A549 (cell line): ENCODE measurements around the gene CUL9. TPM values are rescaled to one million over a fixed set of nuclear protein-coding genes. Genes with fewer than 3 reads are reported as not detected.

Experiments
- ATAC-seq, 2 experiments: fragments of 200-7000 bp in 1 of 2; fragments of >200 bp in 1 of 2; cut with Nextera tagmentation in 1 of 2; cut with Tn5 transposase in 1 of 2; 3 replicates each; pipeline versions ENCODE4 v1.8.0 to v1.9.1; 2018 to 2020; ENCODE audit warnings: mild to moderate bottlenecking in 1 of 2, moderate library complexity in 1 of 2
- CTCF ChIA-PET: fragments of 300-600 bp; sonication (Branson Sonifier 250); formaldehyde crosslinking; extraction: SDS; loops from one replicate; lab custom pipeline; 2021; ENCODE audit warnings: antibody characterized with exemption, inconsistent platforms; lab: Yijun Ruan, JAX
- POLR2A ChIA-PET: fragments of 350-600 bp; formaldehyde crosslinking; extraction: SDS; loops from one replicate; lab custom pipeline; 2021; ENCODE audit warnings: antibody characterized with exemption, inconsistent platforms; lab: Yijun Ruan, JAX
- DNase-seq, 2 experiments: peaks; one replicate each; pipeline versions ENCODE4 v3.0.0 to v3.0.0-alpha.2; 2011 to 2016; ENCODE audit warnings: low read depth in 1 of 2, low spot score in 1 of 2
- FAIRE-seq: peaks from 2 replicates; lab custom pipeline; 2011; peaks lifted over from hg19 to GRCh38; lab: Jason Lieb, UNC
- H3K27ac ChIP-seq, 2 experiments: fragments of >200 bp; sonication (Bioruptor Twin); formaldehyde crosslinking; 3 replicates each; pipeline ENCODE4 v1.5.1; 2016 to 2017
- H3K4me1 ChIP-seq: fragments of >200 bp; sonication (Bioruptor Twin); formaldehyde crosslinking; 3 replicates; pipeline ENCODE4 v1.6.1; 2016
- H3K4me2 ChIP-seq: fragments of >200 bp; sonication (Bioruptor Twin); formaldehyde crosslinking; 3 replicates; pipeline ENCODE4 v1.6.1; 2016
- H3K4me3 ChIP-seq: fragments of >200 bp; sonication (Bioruptor Twin); formaldehyde crosslinking; 3 replicates; pipeline ENCODE4 v1.5.1; 2016
- H3K9me3 ChIP-seq: fragments of >200 bp; sonication (Bioruptor Twin); formaldehyde crosslinking; 3 replicates; pipeline ENCODE4 v1.6.1; 2016
- BHLHE40 ChIP-seq: IDR thresholded peaks from 2 replicates; pipeline ENCODE4 v1.6.1; 2012; ENCODE audit warnings: low read depth, low read length, inconsistent platforms
- CBX8 ChIP-seq: fragments of 200-600 bp; sonication (generic); IDR thresholded peaks from 2 replicates; pipeline ENCODE4 v1.6.1; 2016
- CEBPB ChIP-seq, 2 experiments: fragments of >200 bp in 1 of 2; sonication (Bioruptor Twin) in 1 of 2; formaldehyde crosslinking in 1 of 2; IDR thresholded peaks; 2 replicates each; pipeline ENCODE4 v1.6.1; 2012 to 2016
- CHD2 ChIP-seq: fragments of 150-350 bp; IDR thresholded peaks from 2 replicates; pipeline ENCODE4 v1.6.1; 2014; ENCODE audit warnings: low read length; ENCODE audit not compliant: partially characterized antibody
- FOSB ChIP-seq: fragments of 250-450 bp; sonication (Bioruptor Pico); IDR thresholded peaks from 2 replicates; pipeline ENCODE4 v1.5.0; 2020; ENCODE audit warnings: mild to moderate bottlenecking, moderate library complexity
- FOSL2 ChIP-seq, 2 experiments: fragments of 450-650 bp in 1 of 2; fragments of >200 bp in 1 of 2; sonication (Bioruptor Twin) in 1 of 2; formaldehyde crosslinking; IDR thresholded peaks; 2 replicates each; pipeline versions ENCODE4 v1.5.0 to v1.6.1; 2016 to 2020; ENCODE audit warnings: mild to moderate bottlenecking in 1 of 2, moderate library complexity in 1 of 2
- HDAC2 ChIP-seq: fragments of 200-600 bp; sonication (generic); IDR thresholded peaks from 2 replicates; pipeline ENCODE4 v1.6.1; 2016
- HEYL ChIP-seq: fragments of 250-450 bp; sonication (Bioruptor Pico); IDR thresholded peaks from 2 replicates; pipeline ENCODE4 v1.8.0; 2021; ENCODE audit warnings: mild to moderate bottlenecking, moderate library complexity
- HOXB5 ChIP-seq: fragments of 250-450 bp; sonication (Bioruptor Pico); IDR thresholded peaks from 2 replicates; pipeline ENCODE4 v1.5.0; 2020; ENCODE audit warnings: mild to moderate bottlenecking, moderate library complexity
- JUNB ChIP-seq: fragments of >200 bp; sonication (Bioruptor Twin); formaldehyde crosslinking; IDR thresholded peaks from 2 replicates; pipeline ENCODE4 v1.6.1; 2016
- KDM5A ChIP-seq: fragments of 200-600 bp; sonication (generic); IDR thresholded peaks from 2 replicates; pipeline ENCODE4 v1.6.1; 2016; ENCODE audit warnings: antibody characterized with exemption, mild to moderate bottlenecking
- MAZ ChIP-seq: fragments of 150-350 bp; IDR thresholded peaks from 2 replicates; pipeline ENCODE4 v1.6.1; 2014; ENCODE audit warnings: antibody characterized with exemption, low read depth, low read length, borderline replicate concordance
- POLR2A ChIP-seq: IDR thresholded peaks from 2 replicates; pipeline ENCODE4 v1.6.1; 2012; ENCODE audit warnings: mild to moderate bottlenecking, low read length
- RARB ChIP-seq: fragments of 250-450 bp; sonication (Bioruptor Pico); IDR thresholded peaks from 2 replicates; pipeline ENCODE4 v1.8.0; 2021; ENCODE audit warnings: mild to moderate bottlenecking, moderate library complexity
- RNF2 ChIP-seq: fragments of 200-600 bp; sonication (generic); IDR thresholded peaks from 2 replicates; pipeline ENCODE4 v1.6.1; 2016; ENCODE audit warnings: low read depth, mild to moderate bottlenecking, antibody characterized with exemption, moderate library complexity, borderline replicate concordance
- ZNF302 ChIP-seq: fragments of 250-450 bp; sonication (Bioruptor Pico); IDR thresholded peaks from 2 replicates; pipeline ENCODE4 v1.9.0; 2021; ENCODE audit warnings: inconsistent platforms, mild to moderate bottlenecking, moderate library complexity
- WGBS: methylation state at CpG from one replicate; pipeline ENCODE4 v1.1.6; 2017; ENCODE audit errors: missing lambda C conversion rate; 5-methylcytosine and 5-hydroxymethylcytosine counted together
- polyA plus RNA-seq, 4 experiments: library from polyadenylated mRNA; depleted of rRNA in 3 of 4; stranded (reverse); fragments of >200 nt; fragmentation: RNase III in 1 of 4; extraction: RNeasy Plus Mini Kit Qiagen cat#74134 plus additional on column Dnase treatment in 1 of 4; gene quantifications; 2 replicates in 3 of 4; 3 replicates in 1 of 4; pipeline ENCODE4 v1.2.3, GENCODE V29; 2011 to 2017
- TF ChIP-seq, protein P1 (sequence below): IDR thresholded peaks from 2 replicates; pipeline ENCODE4 v1.6.1; 2012
- TF ChIP-seq, protein P2 (sequence below): IDR thresholded peaks from 2 replicates; pipeline ENCODE4 v1.6.1; 2012; ENCODE audit warnings: low read depth, borderline replicate concordance
- TF ChIP-seq, protein P3 (sequence below): fragments of >200 bp; sonication (Bioruptor Twin); formaldehyde crosslinking; IDR thresholded peaks from 3 replicates; pipeline ENCODE4 v1.5.1; 2016
- TF ChIP-seq, protein P4 (sequence below): fragments of 150-350 bp; IDR thresholded peaks from 2 replicates; pipeline ENCODE4 v1.6.1; 2014; ENCODE audit warnings: low read depth, mild to moderate bottlenecking, low read length
- TF ChIP-seq, protein P5 (sequence below): fragments of 250-450 bp; sonication (Bioruptor Pico); IDR thresholded peaks from 2 replicates; pipeline ENCODE4 v1.5.0; 2021; ENCODE audit warnings: mild to moderate bottlenecking, moderate library complexity, borderline replicate concordance
- TF ChIP-seq, protein P6 (sequence below): IDR thresholded peaks from 2 replicates; pipeline ENCODE4 v1.6.1; 2012

Gene CUL9
- polyA plus RNA-seq, 2 of the 4 experiments (the other 2 are of a cell fraction) = 11.3 to 12.5 TPM

DNA sequence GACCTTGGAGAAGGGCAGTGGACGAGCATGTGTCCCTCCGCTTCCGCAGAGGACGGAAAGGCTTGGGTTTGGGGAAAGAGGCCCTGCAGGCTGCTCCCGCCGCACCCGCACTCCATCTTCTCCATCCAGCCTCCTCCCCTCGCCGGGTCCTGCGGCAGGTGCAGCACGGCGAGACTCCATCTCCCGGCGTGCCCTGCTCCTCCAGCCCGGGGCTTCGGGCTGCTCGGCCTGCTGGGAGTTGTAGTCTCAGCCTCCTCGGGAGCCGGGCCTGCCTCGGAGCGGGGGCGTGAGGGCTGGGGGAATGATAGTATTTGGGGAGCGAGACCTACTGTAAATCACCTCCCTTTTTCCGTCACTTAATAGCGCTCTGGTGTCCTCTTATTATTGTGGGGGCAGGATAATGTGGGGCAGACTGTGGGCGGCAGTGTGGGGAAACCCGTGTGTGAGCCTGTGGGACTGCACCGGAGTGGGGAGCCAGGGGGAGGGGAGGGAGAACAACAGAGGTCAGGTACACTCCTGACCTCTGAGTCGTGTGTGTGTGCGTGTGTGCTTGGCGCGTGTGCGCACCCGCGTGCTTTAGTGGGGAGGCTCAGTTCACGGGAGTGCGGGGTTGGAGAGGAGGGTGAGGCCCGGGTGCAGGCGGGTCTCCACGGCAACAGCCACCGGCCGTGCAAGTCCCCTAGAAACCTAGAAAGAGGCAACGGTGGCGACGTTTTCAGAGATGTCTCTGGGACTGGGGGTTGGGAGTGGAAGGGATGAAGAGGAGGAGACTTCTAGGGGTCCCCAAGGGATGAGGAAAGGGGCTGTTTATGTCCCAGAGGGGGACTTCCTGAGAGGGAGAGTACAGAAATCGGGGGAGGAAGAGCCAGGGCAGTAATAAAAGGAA is 65.4 kb downstream of the CUL9 start:
- no peak for FAIRE-seq
- POLR2A ChIA-PET = interaction anchor here (1.1 kb wide), 1 partner anchor 18 kb away, joined by 3 read pairs; the partner anchor contains the start of gene DNPH1
- 41% methylated on average over 29 of the region's 46 CpGs for WGBS
- Histone ChIP-seq H3K4me3 (peak overlapping the region; percentile 44), H3K9me3 (no peaks in the 10 kb centered on the region), H3K27ac (peak overlapping the region in 1 of 2 experiments; percentile 51; a peak in 4 of 6 replicates), H3K4me1 (0 out of 3 replicates have a peak, but pooled peaks cover 4% of the 10 kb centered on the region), H3K4me2 (peak overlapping the region; percentile 80)
- DNase-seq = peak; percentile 53 to 89
- CTCF ChIA-PET = interaction anchor here (0.6 to 1.5 kb wide), 2 partner anchors 19 to 112 kb away, joined by 3 to 6 read pairs; partner anchors contain the start of gene DNPH1
- ATAC-seq = peak; percentile 94 to 96
- TF ChIP-seq CHD2 (no peak), CBX8 (no peak)
- TF ChIP-seq, protein P1, sequence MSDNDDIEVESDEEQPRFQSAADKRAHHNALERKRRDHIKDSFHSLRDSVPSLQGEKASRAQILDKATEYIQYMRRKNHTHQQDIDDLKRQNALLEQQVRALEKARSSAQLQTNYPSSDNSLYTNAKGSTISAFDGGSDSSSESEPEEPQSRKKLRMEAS = peak; percentile 61

DNA sequence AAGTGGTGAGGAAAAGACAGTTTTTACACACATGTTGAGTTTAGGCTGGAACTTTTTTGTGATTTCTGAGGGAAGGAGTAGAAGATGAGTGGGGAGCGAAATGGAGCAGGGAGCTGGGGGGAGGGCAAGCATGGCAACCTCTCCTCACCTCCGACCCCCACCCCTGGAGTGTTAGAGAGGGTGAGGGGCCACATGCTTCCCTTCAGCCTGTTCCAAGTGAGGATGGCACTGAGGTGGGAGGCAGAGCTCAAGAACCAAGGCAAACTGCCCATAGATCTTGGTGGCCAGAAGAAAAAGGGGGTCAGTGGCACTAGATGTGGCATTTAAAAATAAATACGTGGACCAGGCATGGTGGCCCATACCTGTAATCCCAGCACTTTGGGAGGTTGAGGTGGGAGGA is 66.1 kb downstream of the CUL9 start:
- ATAC-seq (no peak), FAIRE-seq (no peak), DNase-seq (no peak)
- CTCF ChIA-PET = interaction anchor here (0.9 to 1.5 kb wide), 3 partner anchors 15 to 19 kb away, joined by 3 to 6 read pairs (median 3); partner anchors contain the start of gene DNPH1
- TF ChIP-seq HDAC2 (no peak), CEBPB (IDR thresholded peaks at IDR 0.05) (no peak), POLR2A (no peak), ZNF302 (CRISPR knock-in tag) (no peak), CHD2 (no peak), HEYL (CRISPR knock-in tag) (no peak), KDM5A (no peak), RARB (no peak), HOXB5 (CRISPR knock-in tag) (no peak), FOSB (CRISPR knock-in tag) (no peak), RNF2 (no peak), JUNB (no peak), FOSL2 (IDR thresholded peaks at IDR 0.05) (no peak), FOSL2 (CRISPR knock-in tag; IDR thresholded peaks at IDR 0.05) (no peak), BHLHE40 (no peak), MAZ (no peak)
- TF ChIP-seq, protein P2, sequence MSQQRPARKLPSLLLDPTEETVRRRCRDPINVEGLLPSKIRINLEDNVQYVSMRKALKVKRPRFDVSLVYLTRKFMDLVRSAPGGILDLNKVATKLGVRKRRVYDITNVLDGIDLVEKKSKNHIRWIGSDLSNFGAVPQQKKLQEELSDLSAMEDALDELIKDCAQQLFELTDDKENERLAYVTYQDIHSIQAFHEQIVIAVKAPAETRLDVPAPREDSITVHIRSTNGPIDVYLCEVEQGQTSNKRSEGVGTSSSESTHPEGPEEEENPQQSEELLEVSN = no peak
- TF ChIP-seq, protein P3, sequence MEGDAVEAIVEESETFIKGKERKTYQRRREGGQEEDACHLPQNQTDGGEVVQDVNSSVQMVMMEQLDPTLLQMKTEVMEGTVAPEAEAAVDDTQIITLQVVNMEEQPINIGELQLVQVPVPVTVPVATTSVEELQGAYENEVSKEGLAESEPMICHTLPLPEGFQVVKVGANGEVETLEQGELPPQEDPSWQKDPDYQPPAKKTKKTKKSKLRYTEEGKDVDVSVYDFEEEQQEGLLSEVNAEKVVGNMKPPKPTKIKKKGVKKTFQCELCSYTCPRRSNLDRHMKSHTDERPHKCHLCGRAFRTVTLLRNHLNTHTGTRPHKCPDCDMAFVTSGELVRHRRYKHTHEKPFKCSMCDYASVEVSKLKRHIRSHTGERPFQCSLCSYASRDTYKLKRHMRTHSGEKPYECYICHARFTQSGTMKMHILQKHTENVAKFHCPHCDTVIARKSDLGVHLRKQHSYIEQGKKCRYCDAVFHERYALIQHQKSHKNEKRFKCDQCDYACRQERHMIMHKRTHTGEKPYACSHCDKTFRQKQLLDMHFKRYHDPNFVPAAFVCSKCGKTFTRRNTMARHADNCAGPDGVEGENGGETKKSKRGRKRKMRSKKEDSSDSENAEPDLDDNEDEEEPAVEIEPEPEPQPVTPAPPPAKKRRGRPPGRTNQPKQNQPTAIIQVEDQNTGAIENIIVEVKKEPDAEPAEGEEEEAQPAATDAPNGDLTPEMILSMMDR = no peak
- TF ChIP-seq, protein P4, sequence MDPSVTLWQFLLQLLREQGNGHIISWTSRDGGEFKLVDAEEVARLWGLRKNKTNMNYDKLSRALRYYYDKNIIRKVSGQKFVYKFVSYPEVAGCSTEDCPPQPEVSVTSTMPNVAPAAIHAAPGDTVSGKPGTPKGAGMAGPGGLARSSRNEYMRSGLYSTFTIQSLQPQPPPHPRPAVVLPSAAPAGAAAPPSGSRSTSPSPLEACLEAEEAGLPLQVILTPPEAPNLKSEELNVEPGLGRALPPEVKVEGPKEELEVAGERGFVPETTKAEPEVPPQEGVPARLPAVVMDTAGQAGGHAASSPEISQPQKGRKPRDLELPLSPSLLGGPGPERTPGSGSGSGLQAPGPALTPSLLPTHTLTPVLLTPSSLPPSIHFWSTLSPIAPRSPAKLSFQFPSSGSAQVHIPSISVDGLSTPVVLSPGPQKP = no peak
- TF ChIP-seq, protein P5, sequence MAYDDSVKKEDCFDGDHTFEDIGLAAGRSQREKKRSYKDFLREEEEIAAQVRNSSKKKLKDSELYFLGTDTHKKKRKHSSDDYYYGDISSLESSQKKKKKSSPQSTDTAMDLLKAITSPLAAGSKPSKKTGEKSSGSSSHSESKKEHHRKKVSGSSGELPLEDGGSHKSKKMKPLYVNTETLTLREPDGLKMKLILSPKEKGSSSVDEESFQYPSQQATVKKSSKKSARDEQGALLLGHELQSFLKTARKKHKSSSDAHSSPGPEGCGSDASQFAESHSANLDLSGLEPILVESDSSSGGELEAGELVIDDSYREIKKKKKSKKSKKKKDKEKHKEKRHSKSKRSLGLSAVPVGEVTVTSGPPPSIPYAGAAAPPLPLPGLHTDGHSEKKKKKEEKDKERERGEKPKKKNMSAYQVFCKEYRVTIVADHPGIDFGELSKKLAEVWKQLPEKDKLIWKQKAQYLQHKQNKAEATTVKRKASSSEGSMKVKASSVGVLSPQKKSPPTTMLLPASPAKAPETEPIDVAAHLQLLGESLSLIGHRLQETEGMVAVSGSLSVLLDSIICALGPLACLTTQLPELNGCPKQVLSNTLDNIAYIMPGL (CRISPR knock-in tag) = no peak
- TF ChIP-seq, protein P6, sequence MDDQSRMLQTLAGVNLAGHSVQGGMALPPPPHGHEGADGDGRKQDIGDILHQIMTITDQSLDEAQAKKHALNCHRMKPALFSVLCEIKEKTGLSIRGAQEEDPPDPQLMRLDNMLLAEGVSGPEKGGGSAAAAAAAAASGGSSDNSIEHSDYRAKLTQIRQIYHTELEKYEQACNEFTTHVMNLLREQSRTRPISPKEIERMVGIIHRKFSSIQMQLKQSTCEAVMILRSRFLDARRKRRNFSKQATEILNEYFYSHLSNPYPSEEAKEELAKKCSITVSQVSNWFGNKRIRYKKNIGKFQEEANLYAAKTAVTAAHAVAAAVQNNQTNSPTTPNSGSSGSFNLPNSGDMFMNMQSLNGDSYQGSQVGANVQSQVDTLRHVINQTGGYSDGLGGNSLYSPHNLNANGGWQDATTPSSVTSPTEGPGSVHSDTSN = no peak
- Histone ChIP-seq H3K4me3 (no peak overlapping the region), H3K27ac (no peak overlapping the region), H3K9me3 (no peaks in the 10 kb centered on the region), H3K4me1 (0 out of 3 replicates have a peak, but pooled peaks cover 4% of the 10 kb centered on the region), H3K4me2 (no peak overlapping the region)
- POLR2A ChIA-PET = no interaction called here
- WGBS = 72% methylated on average over 3 of the region's 3 CpGs
